Fibroblast of villous mesenchyme (primary cell): ENCODE measurements around the gene SMAD5. TPM values are rescaled to one million over a fixed set of nuclear protein-coding genes. Genes with fewer than 3 reads are reported as not detected.

Source experiments
- DNase-seq: peaks from one replicate; pipeline ENCODE4 v3.0.0-alpha.2; 2010; ENCODE audit warnings: low read depth
- H3K4me3 ChIP-seq: 2 replicates; pipeline ENCODE4 v1.5.1; 2011; ENCODE audit warnings: low read depth, mild to moderate bottlenecking, low read length
- total RNA-seq: library from RNA; depleted of rRNA; stranded (reverse); fragments of >200 nt; gene quantifications from 2 replicates; pipeline ENCODE4 v1.2.3, GENCODE V29; 2012
- TF ChIP-seq, protein P1 (sequence below): IDR thresholded peaks from 2 replicates; pipeline ENCODE4 v1.5.1; 2012; ENCODE audit warnings: low read depth, mild to moderate bottlenecking, low read length; ENCODE audit not compliant: insufficient read depth

Gene SMAD5
- total RNA-seq, 1 donor = 85.1 TPM

DNA sequence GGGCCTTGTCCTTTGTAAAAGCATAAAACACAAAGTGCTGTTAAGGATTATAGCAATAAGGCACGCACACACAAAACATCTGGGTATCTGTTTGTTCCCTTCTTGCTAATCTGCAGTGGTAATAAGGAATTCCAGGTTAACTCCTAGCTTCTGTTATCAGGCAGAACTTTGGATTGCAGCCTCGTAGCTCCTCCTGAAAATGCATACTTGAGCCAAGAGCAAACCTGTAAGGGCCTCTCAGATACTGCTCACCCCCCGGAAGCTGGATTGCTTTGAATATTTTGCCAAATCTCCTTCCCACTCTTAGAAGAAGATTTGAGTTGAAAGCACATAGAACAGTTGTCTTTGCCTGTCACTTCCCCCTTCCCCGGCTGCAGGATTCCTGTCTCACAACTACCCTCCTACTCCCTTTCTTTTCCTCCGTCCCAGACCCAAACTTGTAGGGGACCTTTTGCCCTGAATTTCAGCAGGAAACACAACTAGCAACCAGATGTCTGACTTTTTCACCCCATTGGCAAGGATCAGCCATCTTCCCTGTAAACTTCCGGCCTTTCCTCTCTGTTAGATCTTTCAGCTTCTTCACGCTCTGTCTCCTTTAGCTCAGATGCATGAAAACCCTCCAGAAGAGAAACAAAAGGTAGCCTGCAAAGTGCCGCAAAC, 28.2 kb upstream of the SMAD5 start:
- H3K4me3 ChIP-seq = no peak overlapping the region
- TF ChIP-seq, protein P1, sequence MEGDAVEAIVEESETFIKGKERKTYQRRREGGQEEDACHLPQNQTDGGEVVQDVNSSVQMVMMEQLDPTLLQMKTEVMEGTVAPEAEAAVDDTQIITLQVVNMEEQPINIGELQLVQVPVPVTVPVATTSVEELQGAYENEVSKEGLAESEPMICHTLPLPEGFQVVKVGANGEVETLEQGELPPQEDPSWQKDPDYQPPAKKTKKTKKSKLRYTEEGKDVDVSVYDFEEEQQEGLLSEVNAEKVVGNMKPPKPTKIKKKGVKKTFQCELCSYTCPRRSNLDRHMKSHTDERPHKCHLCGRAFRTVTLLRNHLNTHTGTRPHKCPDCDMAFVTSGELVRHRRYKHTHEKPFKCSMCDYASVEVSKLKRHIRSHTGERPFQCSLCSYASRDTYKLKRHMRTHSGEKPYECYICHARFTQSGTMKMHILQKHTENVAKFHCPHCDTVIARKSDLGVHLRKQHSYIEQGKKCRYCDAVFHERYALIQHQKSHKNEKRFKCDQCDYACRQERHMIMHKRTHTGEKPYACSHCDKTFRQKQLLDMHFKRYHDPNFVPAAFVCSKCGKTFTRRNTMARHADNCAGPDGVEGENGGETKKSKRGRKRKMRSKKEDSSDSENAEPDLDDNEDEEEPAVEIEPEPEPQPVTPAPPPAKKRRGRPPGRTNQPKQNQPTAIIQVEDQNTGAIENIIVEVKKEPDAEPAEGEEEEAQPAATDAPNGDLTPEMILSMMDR = no peak
- peak; percentile 22 for DNase-seq

DNA sequence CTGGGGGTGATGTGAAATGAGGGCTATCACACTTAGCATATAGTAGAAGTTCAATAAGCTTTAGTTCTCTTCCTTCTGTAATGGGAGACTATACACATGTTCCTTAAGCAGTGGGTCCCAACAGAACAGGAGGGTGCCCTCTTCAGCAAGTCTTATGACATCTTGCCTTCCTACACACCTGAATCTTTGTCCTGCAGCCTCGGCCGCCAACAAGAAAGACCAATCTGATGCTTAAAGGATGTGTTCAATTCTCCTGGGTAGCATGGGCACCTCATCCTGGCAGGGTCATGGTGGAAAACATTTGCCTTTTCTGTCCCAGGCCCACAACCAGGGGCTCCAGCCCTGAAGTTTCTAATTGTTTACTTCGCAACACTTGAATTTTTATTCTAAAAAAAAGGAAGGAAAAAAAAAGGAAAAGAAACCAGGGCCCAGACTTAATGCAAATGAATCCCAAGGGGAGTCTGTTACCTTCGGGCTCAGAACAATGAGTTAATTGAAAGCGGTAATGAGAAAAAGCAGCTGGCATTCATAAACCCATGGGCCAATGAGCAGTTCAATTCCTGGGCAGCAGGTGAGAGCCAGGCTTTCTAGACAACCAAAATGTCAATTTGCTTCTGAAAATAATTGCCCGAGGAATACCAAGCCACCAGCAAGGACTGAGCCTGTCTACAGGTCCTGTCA, 26.2 kb upstream of the SMAD5 start:
- DNase-seq = no peak
- H3K4me3 ChIP-seq = no peak overlapping the region
- TF ChIP-seq, protein P1 = no peak

DNA sequence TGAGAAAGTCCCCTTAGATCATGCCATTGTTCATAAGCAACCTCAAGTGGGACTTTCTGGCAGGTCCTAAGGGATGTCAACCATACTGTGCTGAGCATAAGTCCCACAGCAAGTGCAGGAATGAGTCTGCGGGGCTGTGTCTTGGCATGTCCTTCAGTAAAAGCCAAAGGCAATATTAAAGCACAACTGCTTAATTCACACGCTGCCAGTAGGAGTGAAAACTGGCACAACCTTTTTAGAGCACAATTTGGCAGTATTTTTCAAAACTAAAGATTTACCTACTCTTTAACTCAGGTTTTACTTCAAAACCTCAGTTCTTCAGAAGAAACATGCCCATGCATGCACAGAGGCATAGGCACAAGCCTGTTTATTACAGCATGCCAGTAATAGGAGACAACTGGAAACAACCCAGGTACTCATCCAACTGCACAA, 24.4 kb upstream of the SMAD5 start:
- DNase-seq = no peak
- H3K4me3 ChIP-seq = no peak overlapping the region
- TF ChIP-seq, protein P1 = no peak

DNA sequence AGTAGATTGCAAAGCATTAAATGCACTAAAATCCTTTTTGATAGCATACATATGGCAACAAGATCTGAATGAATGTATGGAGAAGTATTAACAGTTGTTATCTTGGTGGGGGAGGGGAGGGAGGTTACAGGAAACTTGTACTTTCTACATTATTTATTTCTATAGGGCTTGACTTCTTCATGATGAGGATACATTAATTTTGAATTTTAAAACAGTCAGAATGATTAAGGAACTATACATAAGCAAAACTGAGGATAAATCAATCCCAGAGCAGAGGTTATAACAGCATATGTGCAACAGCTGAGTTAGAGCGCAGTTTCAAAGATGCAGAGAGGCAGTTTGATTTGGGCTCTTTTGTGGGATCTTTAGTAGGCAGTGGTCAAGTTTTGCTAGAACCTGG, 23.9 kb upstream of the SMAD5 start:
- no peak overlapping the region for H3K4me3 ChIP-seq
- DNase-seq = no peak
- TF ChIP-seq, protein P1 = no peak

DNA sequence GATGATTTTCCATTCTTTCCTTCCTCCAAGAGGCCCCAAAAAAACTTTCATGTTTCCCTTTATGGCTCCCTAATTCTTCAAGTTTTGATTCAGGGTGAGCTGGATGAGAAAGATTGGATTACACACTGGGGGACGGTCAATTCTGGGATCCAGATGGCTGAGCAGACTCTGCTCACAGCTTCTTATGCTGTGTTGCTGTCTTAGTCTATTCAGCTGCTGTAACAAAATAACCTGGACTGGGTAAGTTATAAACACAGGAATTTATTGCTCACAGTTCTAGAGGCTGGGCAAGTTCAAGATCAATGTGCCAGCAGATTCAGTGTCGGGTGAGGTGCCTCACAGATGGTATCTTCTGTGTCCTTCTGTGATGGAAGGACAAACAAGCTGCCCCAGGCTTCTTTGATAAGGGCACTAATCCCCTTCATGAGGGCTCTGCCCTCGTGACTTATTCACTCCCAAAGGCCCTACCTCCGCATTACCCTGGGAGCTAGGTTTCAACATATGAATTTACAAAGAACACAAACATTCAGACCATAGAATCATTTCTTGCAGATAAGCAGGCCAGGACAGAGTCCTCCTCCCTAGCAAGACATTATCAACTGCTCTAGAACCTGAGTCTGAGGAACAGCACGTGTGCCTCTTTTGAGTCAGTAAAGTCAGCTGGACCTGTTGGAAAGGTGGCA, 23.1 kb upstream of the SMAD5 start:
- TF ChIP-seq, protein P1 = no peak
- no peak for DNase-seq
- no peak overlapping the region for H3K4me3 ChIP-seq

DNA sequence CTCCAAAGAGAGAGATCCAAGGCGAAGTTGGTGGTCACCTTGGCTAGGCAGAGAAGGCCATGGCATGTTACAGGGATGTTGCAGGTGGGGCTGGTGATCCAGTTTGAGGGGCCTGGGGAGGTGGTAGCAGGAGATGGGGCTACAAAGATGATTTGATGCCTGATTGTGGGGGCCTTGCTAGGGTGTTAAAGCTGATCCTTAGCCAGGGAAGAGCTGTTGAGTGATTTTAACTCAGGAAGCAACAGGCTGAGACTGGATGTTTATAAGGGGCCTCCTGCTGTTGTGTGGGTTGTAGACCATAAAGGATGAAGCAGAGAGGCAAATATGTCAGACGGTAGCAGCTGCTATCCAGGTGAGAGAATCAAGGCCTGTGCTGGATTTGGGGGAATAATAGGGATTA, 19.0 kb upstream of the SMAD5 start:
- TF ChIP-seq, protein P1 = no peak
- DNase-seq = no peak
- no peak overlapping the region for H3K4me3 ChIP-seq
